Measurements from ENCODE around the gene PIK3R1. TPM values are rescaled to one million over a fixed set of nuclear protein-coding genes. Genes with fewer than 3 reads are reported as not detected.
"Not testable (repeated sequence)": the region's sequence is repeated elsewhere in the genome, so short reads cannot be mapped to it uniquely, and the experiment has no call there.

Gene PIK3R1
- polyA plus RNA-seq, 4 donors = 72.0 to 84.6 (median 81.2) TPM

GRCh38 chr5:68224509-68225187 is 9.1 kb downstream of the PIK3R1 start:
- no peak for DNase-seq (ENCODE audit: low read depth in 4 of 4, low spot score in 3 of 4)

- no peak for DNase-seq (ENCODE audit: low read depth in 4 of 4, low spot score in 3 of 4)
Measured at GRCh38 chr5:68225188-68225910, 9.8 kb downstream of the PIK3R1 start.

DNA sequence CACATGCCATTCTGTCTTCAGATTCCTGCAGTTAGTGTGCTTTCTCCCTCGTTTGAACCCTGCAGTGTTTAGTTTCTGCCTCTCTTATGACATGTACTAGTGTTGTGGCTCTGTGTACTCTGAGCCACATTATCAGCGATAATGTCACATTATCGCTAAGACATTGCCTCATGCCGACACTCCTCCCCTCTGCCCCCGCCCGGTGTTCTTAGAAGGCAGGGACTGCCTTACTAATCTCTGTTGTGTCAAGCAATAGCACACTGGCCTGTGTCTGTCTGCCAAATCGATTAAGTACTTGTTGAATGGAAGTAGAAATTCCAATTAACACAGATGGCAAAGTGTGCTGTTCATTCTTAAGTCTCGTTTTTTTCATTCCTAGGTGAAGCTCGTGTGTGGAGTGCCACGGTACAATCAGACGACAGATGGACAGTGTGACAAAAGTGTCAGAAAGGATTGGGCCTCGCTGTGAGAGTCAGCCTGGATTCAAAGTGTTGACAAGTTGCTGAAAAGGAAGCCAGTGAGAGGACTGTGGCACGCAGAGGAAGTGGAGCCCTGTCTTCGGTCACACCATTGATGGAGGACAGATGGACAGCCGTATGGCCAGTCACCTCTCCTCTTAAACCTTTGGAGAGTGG is 10.5 kb downstream of the PIK3R1 start:
- DNase-seq (ENCODE audit: low read depth in 4 of 4, low spot score in 3 of 4) = no peak

- no peak for DNase-seq (ENCODE audit: low read depth in 4 of 4, low spot score in 3 of 4)
Measured at GRCh38 chr5:68226546-68227073, 11.1 kb downstream of the PIK3R1 start.

- DNase-seq (ENCODE audit: low read depth in 4 of 4, low spot score in 3 of 4) = no peak
Measured at GRCh38 chr5:68227532-68228160, 12.1 kb downstream of the PIK3R1 start.

DNA sequence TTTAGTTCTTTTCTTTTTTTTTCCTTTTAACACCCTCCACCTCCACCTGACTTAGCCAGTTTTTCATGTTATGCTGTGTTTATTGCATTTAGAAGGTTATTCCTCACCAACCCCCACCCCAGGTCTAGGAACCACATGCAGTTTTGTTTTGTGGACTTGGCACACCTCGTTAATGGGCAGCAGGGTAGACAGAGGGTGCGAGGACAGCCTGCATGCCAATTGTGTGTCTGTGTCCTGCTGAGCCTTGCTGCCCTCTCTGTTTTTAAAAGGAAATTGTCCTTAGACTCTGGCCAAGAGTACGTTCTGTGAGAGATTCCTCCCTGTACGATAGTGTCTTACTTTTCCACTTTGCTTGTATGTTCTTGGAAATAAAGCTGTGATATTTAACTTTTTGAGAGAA is 13.9 kb downstream of the PIK3R1 start:
- no peak for DNase-seq (ENCODE audit: low read depth in 4 of 4, low spot score in 3 of 4)

DNA sequence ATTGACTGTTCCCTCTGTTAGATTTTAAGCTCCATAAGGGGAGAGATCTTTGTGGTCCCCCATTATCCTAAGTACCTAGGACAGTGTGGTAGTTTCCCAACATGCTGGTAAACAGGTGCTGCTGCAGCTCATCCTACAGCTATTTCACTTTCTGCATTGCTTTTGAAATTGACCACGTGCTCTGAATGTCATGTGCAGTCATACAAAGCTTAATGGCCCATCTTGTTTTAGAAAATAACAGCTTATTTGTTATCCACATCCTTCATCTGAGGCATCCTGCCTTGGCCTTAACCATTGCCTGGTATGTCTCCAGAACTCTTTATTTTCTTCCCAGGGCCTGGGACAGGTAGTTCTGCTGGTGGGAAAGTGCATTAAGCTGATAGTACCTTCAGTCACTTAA is 14.7 kb downstream of the PIK3R1 start:
- DNase-seq (ENCODE audit: low read depth in 4 of 4, low spot score in 3 of 4) = no peak

GRCh38 chr5:68231414-68232076 is 16.0 kb downstream of the PIK3R1 start:
- DNase-seq (ENCODE audit: low read depth in 4 of 4, low spot score in 3 of 4) = no peak

DNA sequence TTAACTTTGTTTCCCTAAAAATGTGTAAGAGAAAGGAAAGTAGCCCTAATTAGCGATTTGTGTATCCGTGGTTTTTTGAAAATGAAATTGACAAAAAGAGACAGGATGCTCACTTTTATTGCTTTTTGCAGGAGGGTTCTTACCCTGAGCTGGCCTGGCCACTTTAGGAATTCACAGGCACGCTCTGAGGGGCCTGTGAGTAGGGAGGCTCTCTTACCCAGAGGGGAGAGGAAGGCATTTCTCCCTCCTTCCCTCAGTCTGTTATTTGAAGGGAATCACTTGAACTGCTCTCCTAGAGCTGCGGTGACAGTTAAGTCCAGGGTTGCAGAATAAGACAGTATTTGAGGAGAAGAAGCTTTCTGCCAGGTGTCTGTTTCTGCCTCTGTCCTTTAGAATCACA is 16.7 kb downstream of the PIK3R1 start:
- no peak for DNase-seq (ENCODE audit: low read depth in 4 of 4, low spot score in 3 of 4)

- DNase-seq (ENCODE audit: low read depth in 4 of 4, low spot score in 3 of 4) = no peak
Measured at GRCh38 chr5:68233075-68233474, 17.5 kb downstream of the PIK3R1 start.

GRCh38 chr5:68235229-68235628 is 19.7 kb downstream of the PIK3R1 start:
- DNase-seq (ENCODE audit: low read depth in 4 of 4, low spot score in 3 of 4) = not testable (repeated sequence)

GRCh38 chr5:68237715-68238114 is 22.2 kb downstream of the PIK3R1 start:
- DNase-seq (ENCODE audit: low read depth in 4 of 4, low spot score in 3 of 4) = no peak

GRCh38 chr5:68239487-68239886 is 23.9 kb downstream of the PIK3R1 start:
- no peak for DNase-seq (ENCODE audit: low read depth in 4 of 4, low spot score in 3 of 4)

DNA sequence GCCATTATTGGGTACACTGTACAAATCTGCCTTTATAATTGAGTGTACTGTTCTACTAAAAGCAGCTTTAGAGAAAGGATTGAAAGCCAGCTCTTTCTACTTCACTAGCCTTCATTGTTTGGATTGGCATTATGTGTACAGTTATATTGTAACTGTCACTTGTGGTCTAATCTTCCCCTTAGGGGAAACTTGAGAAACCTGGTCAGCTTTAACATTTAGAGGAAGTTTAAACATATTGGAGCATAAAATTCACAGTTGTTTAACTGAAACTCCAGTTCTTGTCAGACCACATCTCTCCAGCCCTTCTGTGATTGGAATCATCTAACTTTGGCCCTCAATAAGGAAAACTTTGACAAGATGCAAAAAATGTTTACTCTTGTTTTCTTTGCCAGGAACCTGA is 24.6 kb downstream of the PIK3R1 start:
- DNase-seq (ENCODE audit: low read depth in 4 of 4, low spot score in 3 of 4) = no peak

- DNase-seq (ENCODE audit: low read depth in 4 of 4, low spot score in 3 of 4) = no peak
Measured at GRCh38 chr5:68240771-68241170, 25.2 kb downstream of the PIK3R1 start.

DNA sequence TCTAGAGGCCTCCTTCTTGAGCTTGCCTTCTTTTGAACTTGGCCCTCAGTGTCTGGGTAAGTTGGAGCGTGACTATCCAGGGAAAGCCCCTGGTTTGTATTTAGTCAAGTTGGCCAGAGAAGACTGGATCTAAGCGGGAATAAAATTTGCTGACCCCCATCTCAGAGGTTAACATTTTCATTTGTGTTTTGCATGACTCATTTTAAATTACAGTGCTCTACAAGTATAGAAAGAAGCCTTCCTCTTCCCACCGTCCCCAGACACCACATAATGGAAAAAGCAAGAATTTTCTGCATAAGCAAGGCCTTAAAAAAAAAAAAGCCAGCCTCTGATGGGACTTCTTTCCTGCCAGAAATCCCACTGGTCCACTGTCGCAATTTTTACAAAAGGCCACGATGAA is 27.2 kb downstream of the PIK3R1 start:
- no peak for DNase-seq (ENCODE audit: low read depth in 4 of 4, low spot score in 3 of 4)

GRCh38 chr5:68243251-68243650 is 27.7 kb downstream of the PIK3R1 start:
- DNase-seq (ENCODE audit: low read depth in 4 of 4, low spot score in 3 of 4) = no peak

- no peak for DNase-seq (ENCODE audit: low read depth in 4 of 4, low spot score in 3 of 4)
Measured at GRCh38 chr5:68243681-68244080, 28.1 kb downstream of the PIK3R1 start.

DNA sequence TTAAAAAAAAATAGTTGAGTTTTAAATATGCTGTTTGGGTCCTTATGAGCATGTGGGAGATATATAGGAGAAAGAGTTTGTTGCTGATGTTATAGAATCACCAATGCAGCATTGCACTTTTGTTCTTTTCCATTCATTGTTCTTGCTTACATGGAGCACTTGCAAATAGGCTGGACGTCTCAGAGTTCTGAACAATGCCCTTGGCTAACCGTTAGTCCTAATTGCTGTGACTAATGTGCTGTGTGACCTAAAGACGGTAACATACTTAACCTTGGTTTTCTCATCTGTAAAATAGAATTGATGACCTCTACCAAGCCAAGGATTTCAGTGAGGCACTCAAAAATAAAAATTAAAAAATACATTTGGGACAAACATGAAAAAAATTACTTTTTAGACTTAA is 29.8 kb downstream of the PIK3R1 start:
- DNase-seq (ENCODE audit: low read depth in 4 of 4, low spot score in 3 of 4) = no peak

DNA sequence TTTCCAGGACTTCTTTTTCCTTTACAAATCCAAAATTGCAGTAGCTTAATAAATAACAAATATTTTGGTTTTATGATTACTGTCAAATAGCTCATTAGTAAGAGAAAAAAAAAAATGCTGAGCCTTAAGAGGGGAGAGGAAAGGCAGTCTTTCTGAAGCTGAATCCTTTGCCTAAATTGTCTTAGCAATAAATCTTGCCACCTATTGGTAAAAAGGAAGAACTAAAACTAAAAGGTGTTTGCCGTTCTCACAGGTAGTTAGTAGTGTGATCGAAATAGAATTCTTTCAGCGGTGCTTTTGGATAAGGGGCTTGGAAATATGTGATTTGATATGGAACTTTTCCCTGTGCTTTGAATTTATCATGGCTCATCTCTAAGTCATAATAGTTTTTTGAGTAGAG is 31.2 kb downstream of the PIK3R1 start:
- no peak for DNase-seq (ENCODE audit: low read depth in 4 of 4, low spot score in 3 of 4)

- no peak for DNase-seq (ENCODE audit: low read depth in 4 of 4, low spot score in 3 of 4)
Measured at GRCh38 chr5:68247627-68248026, 32.1 kb downstream of the PIK3R1 start.
